Endometrium (tissue), 2 donors: ENCODE measurements around the gene NKD2.
"Not testable (repeated sequence)": the region's sequence is repeated elsewhere in the genome, so short reads cannot be mapped to it uniquely, and the experiment has no call there.

Experiments
- FAIRE-seq: peaks from 2 replicates; lab custom pipeline; 2012; peaks lifted over from hg19 to GRCh38; lab: Jason Lieb, UNC
- donor health status: control.
- donor health status: control.

The NKD2 gene, protein sequence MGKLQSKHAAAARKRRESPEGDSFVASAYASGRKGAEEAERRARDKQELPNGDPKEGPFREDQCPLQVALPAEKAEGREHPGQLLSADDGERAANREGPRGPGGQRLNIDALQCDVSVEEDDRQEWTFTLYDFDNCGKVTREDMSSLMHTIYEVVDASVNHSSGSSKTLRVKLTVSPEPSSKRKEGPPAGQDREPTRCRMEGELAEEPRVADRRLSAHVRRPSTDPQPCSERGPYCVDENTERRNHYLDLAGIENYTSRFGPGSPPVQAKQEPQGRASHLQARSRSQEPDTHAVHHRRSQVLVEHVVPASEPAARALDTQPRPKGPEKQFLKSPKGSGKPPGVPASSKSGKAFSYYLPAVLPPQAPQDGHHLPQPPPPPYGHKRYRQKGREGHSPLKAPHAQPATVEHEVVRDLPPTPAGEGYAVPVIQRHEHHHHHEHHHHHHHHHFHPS

GRCh38 chr5:1008451-1009358 lies at the start of gene NKD2:
NKD2 (plus strand) TSS chr5:1008802; CDS start chr5:1009058, 256 bp downstream.
- no peak for FAIRE-seq

DNA sequence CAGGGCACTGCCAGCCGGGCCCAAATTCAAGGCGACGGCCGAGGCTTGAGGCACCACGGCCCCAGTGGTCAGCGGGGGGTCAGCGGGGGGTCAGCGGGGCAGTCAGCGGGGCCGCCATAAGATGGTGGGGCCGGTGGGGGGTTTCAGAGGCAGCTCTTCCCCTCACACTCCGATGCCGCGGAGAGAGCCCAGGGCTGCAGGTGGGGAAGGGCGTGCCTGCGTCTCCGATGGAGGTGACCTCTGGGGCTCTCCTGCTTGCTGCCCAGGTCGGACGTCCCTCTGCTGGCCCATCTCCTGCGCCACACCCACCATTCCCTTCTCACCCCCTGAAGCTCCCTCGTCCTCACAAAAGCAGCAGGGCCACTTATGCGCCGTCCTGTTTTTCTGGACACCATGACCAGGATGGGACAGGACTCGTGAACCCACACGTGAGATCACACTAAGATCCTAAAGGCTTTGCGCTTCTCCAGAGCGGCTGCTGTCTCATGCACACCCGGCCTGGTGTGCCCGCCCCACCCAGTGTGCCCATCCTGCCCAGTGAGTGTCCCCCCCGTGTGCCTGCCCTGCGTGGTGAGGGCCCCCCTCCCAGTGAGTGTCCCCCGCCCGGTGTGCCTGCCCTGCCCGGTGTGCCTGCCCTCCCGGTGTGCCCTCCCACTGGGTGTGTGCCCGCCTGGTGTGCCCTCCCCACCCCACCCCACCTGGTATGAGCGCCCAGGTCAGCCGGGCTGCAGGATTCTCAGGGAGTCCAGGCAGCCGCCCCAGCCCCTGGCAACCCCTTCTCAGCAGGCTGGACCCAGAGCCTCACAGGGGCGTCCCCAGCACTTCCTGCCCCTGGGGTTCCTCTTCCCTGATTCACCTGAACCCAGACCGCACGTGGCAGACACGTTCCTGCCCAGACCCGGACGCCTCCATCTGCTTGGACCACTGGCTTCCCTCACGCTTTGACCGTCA lies 48.7 kb upstream of the NKD2 start:
- no peak for FAIRE-seq

- no peak for FAIRE-seq
Measured at GRCh38 chr5:960551-960950, 48.1 kb upstream of the NKD2 start.

DNA sequence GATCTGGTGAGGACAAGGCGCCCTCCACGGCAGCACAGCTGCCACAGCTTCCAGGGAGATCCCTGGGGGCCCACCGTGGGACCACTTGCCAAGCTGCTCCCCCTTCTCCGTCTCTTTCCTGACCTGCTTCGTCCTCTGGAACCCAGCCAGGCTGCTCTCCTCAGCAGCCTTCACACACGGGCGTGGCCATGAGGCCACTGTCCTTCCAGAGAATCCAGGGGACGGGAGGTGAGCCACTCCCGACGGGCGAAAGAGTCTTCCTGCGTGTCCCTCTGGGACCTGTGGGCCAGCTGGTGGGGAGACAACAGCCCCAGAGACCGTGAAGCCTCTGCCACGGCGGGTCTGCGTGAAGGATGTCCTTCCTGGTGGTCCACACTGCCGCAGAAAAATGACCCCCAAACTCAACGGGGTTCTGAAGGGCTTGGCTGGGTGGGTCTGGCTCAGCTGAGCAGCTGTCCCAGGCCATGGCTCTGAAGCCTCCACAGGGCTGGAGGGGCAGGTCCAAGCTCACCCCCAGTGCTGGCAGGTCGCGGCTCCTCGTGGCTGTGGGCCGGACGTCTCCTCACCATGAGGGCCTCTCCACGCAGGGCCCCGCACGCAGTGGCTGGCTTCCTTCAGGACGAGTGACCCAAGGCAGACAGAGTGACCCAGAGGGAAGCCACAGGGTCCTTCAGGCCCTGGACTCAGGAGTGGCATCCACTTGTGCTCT lies 47.4 kb upstream of the NKD2 start:
- FAIRE-seq: no peak

- FAIRE-seq: no peak
Measured at GRCh38 chr5:961711-962240, 46.8 kb upstream of the NKD2 start.

DNA sequence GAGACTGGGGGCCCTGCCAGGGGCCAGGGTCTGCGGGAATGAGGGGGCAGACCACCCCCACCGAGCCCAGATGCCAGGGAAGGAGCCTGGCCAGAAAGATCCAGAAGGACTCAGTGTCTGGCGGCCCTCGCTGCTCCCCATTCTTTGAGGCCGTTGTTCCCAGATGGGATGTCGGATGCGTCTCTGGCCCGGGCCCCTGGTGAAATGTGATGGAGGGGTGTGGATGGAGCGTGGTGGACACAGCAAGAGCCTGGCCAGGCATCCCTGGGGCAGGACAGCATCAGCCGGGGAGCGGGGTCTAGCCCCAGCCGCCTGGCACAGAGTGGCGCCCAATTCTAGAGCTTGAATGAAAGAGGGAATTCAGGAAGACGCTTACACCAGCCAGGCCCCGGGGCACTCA lies 46.2 kb upstream of the NKD2 start:
- FAIRE-seq: no peak

- no peak for FAIRE-seq
Measured at GRCh38 chr5:962801-963200, 45.8 kb upstream of the NKD2 start.

- no peak for FAIRE-seq
Measured at GRCh38 chr5:963310-963672, 45.3 kb upstream of the NKD2 start.

DNA sequence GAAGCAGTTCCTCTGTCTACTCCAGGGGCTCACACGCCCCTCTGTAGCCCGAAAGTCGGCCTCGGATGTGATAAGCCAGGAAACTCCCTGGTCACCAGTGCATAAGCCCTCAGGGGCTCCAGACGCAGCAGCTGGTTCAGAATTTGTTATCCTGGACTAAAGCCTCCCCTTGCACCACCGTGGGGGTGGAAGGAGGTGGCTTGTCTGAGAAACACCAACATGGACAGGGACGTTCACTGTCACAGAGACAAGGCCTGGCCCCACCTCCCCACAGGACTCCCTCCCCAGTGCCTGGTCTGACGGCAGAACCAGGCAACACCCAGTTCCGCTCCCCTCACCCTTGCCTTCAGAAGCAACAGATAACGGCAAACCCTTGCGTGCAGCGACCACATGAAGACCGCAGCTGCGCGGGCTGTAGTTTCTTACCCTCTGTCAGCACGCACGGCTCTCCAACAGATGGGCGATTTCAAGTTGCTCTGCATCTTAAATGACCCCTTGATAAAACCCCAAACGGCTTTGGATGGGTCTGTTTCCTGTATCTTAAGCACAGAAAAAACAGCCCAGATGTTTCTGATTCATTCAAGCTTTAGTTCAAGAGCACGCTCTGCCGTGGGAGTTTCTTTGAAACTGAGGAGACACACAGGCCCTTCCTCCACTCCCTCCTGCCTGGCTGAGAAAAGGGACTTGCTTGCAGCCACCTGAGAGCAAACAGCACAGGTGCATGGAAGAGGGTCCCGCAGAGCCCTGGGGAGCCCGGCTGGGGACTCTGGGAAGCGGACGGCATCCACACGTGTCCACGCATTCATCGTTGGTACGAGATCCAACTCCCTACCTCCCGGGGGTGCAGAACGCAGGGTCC lies 44.7 kb upstream of the NKD2 start:
- FAIRE-seq: no peak

GRCh38 chr5:964821-965220 lies 43.8 kb upstream of the NKD2 start:
- no peak for FAIRE-seq

- FAIRE-seq: no peak
Measured at GRCh38 chr5:965604-966344, 42.8 kb upstream of the NKD2 start.

DNA sequence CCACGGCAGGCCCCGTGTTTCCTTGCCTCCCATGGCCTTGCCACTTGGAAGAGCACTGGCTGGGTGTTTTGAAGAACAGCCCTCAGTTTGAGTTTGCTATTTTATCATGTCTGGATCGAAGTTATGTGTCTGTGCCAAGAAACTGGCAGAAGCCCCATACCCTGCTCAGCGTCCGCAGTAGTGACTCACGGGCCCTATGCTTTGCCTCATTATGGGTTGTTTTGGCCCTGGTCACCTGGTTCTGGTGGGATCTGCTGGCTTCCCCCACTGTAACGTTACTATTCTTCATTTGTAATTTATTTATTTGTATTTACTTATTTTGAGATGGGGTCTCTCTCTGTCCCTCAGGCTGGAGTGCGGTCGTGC lies 42.3 kb upstream of the NKD2 start:
- FAIRE-seq: no peak

- no peak for FAIRE-seq
Measured at GRCh38 chr5:966941-967340, 41.7 kb upstream of the NKD2 start.

DNA sequence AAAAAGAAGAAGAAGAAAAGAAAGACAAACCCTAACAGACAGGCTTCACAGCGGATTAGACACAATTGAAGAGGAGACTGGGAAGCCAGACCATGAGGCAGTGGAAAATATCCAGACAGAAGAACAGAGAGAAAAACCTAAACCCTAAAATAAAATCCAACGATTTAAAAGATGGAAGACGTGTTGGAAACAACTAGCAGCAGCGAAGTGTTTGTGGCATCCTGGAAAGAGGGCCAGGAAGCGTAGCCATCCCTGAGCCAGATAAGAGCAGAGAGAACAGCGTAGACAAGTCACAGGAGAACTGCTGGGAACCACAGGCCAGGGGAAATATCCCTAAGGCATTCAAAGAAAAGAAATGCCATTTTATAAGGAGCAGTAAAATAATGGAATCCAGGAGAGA lies 39.7 kb upstream of the NKD2 start:
- FAIRE-seq: no peak

DNA sequence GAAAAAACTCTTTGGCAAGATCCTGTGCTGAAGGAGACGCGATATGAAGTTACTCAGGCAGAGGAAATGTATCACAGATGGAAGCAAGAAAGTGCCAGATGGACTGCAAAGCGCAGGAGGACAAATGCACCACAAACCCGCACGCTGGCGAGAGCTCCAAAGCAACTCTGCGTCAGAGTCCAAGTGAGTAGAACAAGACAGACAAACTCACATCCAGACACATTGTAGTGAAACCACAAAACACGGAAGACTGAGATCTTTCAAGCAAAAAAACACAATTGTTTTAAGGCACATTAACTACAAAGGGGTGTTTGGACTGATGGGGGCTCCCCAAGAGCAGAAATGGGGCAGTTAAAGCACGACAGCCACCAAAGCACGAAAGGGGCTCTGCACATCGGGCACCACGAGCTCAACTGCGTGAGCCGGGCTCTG lies 39.2 kb upstream of the NKD2 start:
- no peak for FAIRE-seq

DNA sequence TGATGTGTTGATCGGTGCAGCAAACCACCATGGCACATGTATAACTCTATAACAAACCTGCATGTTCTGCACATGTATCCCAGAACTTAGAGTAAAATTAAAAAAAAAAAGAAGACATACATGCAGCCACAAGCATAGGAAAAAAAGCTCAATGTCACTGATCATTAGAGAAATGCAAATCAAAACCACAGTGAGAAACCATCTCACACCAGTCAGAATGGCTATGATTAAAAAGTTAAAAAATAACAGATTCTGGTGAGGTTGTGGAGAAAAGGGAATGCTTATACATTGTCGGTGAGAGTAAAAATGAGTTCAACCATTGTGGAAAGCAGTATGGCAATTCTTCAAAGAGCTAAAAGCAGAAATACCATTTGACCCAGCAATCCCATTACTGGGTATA lies 36.0 kb upstream of the NKD2 start:
- FAIRE-seq: not testable (repeated sequence)

DNA sequence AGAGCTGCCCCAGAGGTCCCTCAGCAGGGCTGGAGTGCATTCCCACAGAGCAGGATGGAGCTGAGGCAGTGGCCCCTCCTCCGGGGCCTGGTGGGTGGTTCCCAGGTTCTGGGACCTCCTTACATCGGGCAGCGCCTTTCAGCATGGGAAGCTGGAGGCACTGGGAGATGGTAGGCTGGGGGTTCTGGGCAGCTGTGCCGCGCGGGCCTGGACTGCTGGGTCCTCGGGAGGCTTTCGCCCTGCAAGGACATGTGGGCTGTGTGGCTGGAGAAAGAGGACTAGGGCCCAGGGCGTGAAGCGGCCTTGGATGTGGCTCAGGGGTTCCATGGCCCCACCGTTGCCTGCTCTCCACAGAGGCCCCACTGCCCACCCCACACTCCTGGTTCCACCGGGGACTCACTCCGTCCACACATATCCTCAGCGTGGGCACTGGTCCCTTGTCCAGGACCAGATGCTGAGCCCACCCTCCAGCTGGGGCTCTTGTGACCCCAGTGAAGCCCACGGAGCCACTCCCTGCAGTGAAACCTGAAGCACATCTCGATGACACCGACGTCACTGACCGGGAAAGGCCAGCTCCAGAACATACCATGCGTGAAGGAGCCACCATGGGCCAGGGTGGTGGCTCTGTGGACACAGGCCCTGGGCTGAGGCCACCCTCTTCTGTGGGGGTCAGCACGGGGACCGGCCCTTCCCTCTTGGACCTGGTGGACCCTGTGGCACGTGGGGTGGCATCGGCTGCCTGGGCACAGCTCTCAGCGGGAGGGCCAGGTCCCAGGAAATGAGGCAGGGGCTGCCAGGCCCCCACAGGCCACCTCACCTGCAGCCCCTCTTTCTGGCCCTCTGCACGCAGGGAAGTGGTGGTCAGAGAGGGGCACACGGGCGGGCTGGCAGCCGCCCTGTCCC lies 31.5 kb upstream of the NKD2 start:
- no peak for FAIRE-seq

GRCh38 chr5:978054-978453 lies 30.5 kb upstream of the NKD2 start:
- FAIRE-seq: no peak
